Measurements from ENCODE around the gene SMIM5.

The SMIM5 gene

GRCh38 chr17:75621489-75621888 is 11.7 kb upstream of the SMIM5 start:
- no peak for DNase-seq
- in situ Hi-C loops (cut with HindIII; ENCODE audit: low pct_ligation_motif_present, low pct_unique_long_range_greater_than_20kb, low sequenced_read_pairs) = no loop called here

- DNase-seq = no peak
- in situ Hi-C loops (cut with HindIII; ENCODE audit: low pct_ligation_motif_present, low pct_unique_long_range_greater_than_20kb, low sequenced_read_pairs) = no loop called here
These were observed 11.2 kb upstream of the SMIM5 start for GRCh38 chr17:75622076-75622475.

- in situ Hi-C loops (cut with HindIII; ENCODE audit: low pct_ligation_motif_present, low pct_unique_long_range_greater_than_20kb, low sequenced_read_pairs) = no loop called here
- no peak for DNase-seq
These were observed 10.4 kb upstream of the SMIM5 start for GRCh38 chr17:75622771-75623273.

- DNase-seq = no peak
- in situ Hi-C loops (cut with HindIII; ENCODE audit: low pct_ligation_motif_present, low pct_unique_long_range_greater_than_20kb, low sequenced_read_pairs) = no loop called here
These were observed 9.8 kb upstream of the SMIM5 start for GRCh38 chr17:75623386-75623785.

- in situ Hi-C loops (cut with HindIII; ENCODE audit: low pct_ligation_motif_present, low pct_unique_long_range_greater_than_20kb, low sequenced_read_pairs) = no loop called here
- no peak for DNase-seq
These were observed 9.2 kb upstream of the SMIM5 start for GRCh38 chr17:75624021-75624420.

- in situ Hi-C loops (cut with HindIII; ENCODE audit: low pct_ligation_motif_present, low pct_unique_long_range_greater_than_20kb, low sequenced_read_pairs) = no loop called here
These were observed 8.4 kb upstream of the SMIM5 start for GRCh38 chr17:75624714-75625345.

GRCh38 chr17:75625813-75626486 is 7.3 kb upstream of the SMIM5 start:
- DNase-seq = peak; percentile 50
- in situ Hi-C loops (cut with HindIII; ENCODE audit: low pct_ligation_motif_present, low pct_unique_long_range_greater_than_20kb, low sequenced_read_pairs) = no loop called here

More at GRCh38 chr17:75624714-75625345, 8.4 kb upstream of the SMIM5 start:
- DNase-seq = no peak

- no peak for DNase-seq
- in situ Hi-C loops (cut with HindIII; ENCODE audit: low pct_ligation_motif_present, low pct_unique_long_range_greater_than_20kb, low sequenced_read_pairs) = no loop called here
These were observed 6.7 kb upstream of the SMIM5 start for GRCh38 chr17:75626496-75627038.

GRCh38 chr17:75627094-75627493 is 6.1 kb upstream of the SMIM5 start:
- in situ Hi-C loops (cut with HindIII; ENCODE audit: low pct_ligation_motif_present, low pct_unique_long_range_greater_than_20kb, low sequenced_read_pairs) = no loop called here
- DNase-seq = no peak

GRCh38 chr17:75628425-75628824 is 4.8 kb upstream of the SMIM5 start:
- DNase-seq = no peak
- in situ Hi-C loops (cut with HindIII; ENCODE audit: low pct_ligation_motif_present, low pct_unique_long_range_greater_than_20kb, low sequenced_read_pairs) = no loop called here

GRCh38 chr17:75629157-75629556 is 4.1 kb upstream of the SMIM5 start:
- DNase-seq = no peak
- in situ Hi-C loops (cut with HindIII; ENCODE audit: low pct_ligation_motif_present, low pct_unique_long_range_greater_than_20kb, low sequenced_read_pairs) = no loop called here

- no peak for DNase-seq
- in situ Hi-C loops (cut with HindIII; ENCODE audit: low pct_ligation_motif_present, low pct_unique_long_range_greater_than_20kb, low sequenced_read_pairs) = no loop called here
These were observed 2.9 kb upstream of the SMIM5 start for GRCh38 chr17:75630071-75630917.

GRCh38 chr17:75631353-75631752 is 1.9 kb upstream of the SMIM5 start:
- no peak for DNase-seq
- in situ Hi-C loops (cut with HindIII; ENCODE audit: low pct_ligation_motif_present, low pct_unique_long_range_greater_than_20kb, low sequenced_read_pairs) = no loop called here

- in situ Hi-C loops (cut with HindIII; ENCODE audit: low pct_ligation_motif_present, low pct_unique_long_range_greater_than_20kb, low sequenced_read_pairs) = no loop called here
- DNase-seq = no peak
These were observed 806 bp upstream of the SMIM5 start for GRCh38 chr17:75632428-75632827.

GRCh38 chr17:75633486-75634375 is 497 bp downstream of the SMIM5 start:
- in situ Hi-C loops (cut with HindIII; ENCODE audit: low pct_ligation_motif_present, low pct_unique_long_range_greater_than_20kb, low sequenced_read_pairs) = no loop called here
- DNase-seq = peak; percentile 91

GRCh38 chr17:75634376-75634740 is 1.1 kb downstream of the SMIM5 start:
- no peak for DNase-seq
- in situ Hi-C loops (cut with HindIII; ENCODE audit: low pct_ligation_motif_present, low pct_unique_long_range_greater_than_20kb, low sequenced_read_pairs) = no loop called here

- no peak for DNase-seq
- in situ Hi-C loops (cut with HindIII; ENCODE audit: low pct_ligation_motif_present, low pct_unique_long_range_greater_than_20kb, low sequenced_read_pairs) = no loop called here
These were observed 1.7 kb downstream of the SMIM5 start for GRCh38 chr17:75634754-75635609.
